Measurements from ENCODE around the gene RBM28.

Gene RBM28

DNA sequence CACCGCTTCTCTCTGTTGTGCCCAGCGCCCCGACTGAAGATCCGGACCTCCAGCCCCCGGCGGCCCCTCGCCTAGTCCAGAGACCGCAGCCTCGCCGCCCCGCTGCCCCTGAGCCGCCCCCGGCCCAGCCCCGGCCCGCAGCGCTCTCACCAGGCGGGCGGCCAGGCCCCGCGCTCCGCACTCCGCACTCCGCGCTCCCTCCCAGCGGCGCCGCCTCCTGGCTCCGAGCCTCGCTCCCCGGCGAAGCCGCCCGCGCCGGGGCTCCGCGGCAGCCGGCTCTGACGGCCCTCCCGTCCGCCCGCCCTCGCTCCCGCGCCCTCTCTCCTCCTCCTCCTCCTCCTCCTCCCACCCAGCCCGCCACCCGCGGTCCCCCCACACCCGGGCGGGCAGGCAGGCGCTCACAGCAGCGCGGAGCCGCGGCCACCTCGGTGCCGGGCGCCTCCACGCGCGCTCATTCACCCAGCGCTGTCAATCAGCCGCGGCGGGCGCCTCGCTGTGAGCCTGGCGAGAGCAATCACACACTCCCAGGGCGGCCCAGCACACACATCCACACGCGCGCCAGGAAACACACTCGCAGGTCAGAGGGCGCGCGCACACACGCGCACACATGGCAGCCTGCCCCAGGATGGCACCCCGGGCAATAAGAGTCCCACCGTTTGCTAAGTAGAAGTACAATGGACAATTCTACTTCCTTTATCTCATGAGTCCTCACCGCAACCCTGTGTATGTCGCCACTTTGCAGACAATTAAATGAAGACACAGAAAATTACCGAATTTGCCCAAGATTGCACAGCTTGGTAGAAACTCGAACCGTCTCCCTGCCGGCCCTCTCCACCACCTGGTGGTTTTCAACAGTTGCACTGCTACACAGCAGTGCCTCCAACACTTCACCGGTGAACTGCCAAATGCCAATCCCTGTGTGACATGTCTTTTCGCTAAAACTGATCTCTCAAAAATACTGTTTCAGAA, 18.0 kb upstream of the RBM28 start, which contains the start of gene PRRT4 (continued):
- TF ChIP-seq, protein P1, sequence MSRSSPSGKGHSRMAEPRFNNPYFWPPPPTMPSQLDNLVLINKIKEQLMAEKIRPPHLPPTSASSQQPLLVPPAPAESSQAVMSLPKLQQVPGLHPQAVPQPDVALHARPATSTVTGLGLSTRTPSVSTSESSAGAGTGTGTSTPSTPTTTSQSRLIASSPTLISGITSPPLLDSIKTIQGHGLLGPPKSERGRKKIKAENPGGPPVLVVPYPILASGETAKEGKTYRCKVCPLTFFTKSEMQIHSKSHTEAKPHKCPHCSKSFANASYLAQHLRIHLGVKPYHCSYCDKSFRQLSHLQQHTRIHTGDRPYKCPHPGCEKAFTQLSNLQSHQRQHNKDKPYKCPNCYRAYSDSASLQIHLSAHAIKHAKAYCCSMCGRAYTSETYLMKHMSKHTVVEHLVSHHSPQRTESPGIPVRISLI (tag by site-specific recombination; IDR thresholded peaks at IDR 0.05), result no peak
- peak; percentile 25; the same call in 1 of the 2 replicates for TF ChIP-seq ZNF777 (tag by site-specific recombination; IDR thresholded peaks at IDR 0.05; ENCODE audit: borderline replicate concordance)
- no peak for TF ChIP-seq ZNF791 (tag by site-specific recombination; IDR thresholded peaks at IDR 0.05)
- TF ChIP-seq ZNF48 (tag by site-specific recombination; IDR thresholded peaks at IDR 0.05), result no peak
- TF ChIP-seq RBAK (tag by site-specific recombination; IDR thresholded peaks at IDR 0.05), result no peak
- TF ChIP-seq ZNF785 (tag by site-specific recombination; IDR thresholded peaks at IDR 0.05), result no peak
- no peak for TF ChIP-seq ZNF585B (tag by site-specific recombination; IDR thresholded peaks at IDR 0.05)
- TF ChIP-seq, protein P2, sequence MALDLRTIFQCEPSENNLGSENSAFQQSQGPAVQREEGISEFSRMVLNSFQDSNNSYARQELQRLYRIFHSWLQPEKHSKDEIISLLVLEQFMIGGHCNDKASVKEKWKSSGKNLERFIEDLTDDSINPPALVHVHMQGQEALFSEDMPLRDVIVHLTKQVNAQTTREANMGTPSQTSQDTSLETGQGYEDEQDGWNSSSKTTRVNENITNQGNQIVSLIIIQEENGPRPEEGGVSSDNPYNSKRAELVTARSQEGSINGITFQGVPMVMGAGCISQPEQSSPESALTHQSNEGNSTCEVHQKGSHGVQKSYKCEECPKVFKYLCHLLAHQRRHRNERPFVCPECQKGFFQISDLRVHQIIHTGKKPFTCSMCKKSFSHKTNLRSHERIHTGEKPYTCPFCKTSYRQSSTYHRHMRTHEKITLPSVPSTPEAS (tag by site-specific recombination; IDR thresholded peaks at IDR 0.05), result peak; percentile 97
- TF ChIP-seq ZNF112 (tag by site-specific recombination; IDR thresholded peaks at IDR 0.05), result no peak
- TF ChIP-seq ZNF843 (tag by site-specific recombination; IDR thresholded peaks at IDR 0.05), result no peak
- no peak for TF ChIP-seq ZNF175 (tag by site-specific recombination; IDR thresholded peaks at IDR 0.05)
- TF ChIP-seq, protein P3, sequence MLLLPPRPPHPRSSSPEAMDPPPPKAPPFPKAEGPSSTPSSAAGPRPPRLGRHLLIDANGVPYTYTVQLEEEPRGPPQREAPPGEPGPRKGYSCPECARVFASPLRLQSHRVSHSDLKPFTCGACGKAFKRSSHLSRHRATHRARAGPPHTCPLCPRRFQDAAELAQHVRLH (tag by site-specific recombination; IDR thresholded peaks at IDR 0.05), result no peak
- no peak; the same call in 1 of the 2 replicates for TF ChIP-seq ZNF596 (tag by site-specific recombination; IDR thresholded peaks at IDR 0.05)
- no peak for TF ChIP-seq ZNF223 (tag by site-specific recombination; IDR thresholded peaks at IDR 0.05)
- no peak for TF ChIP-seq ZNF391 (tag by site-specific recombination; IDR thresholded peaks at IDR 0.05; ENCODE audit: borderline replicate concordance, low read depth)
- TF ChIP-seq ZBTB7A (tag by site-specific recombination; IDR thresholded peaks at IDR 0.05; ENCODE audit: low read depth), result no peak
- TF ChIP-seq ZNF837 (tag by site-specific recombination; IDR thresholded peaks at IDR 0.05), result no peak
- TF ChIP-seq ZNF23 (tag by site-specific recombination; IDR thresholded peaks at IDR 0.05; ENCODE audit: borderline replicate concordance), result no peak
- TF ChIP-seq ZNF10 (tag by site-specific recombination; IDR thresholded peaks at IDR 0.05), result 0 out of 2 replicates have a peak, but pooled peaks have one; percentile 8
- TF ChIP-seq ZNF530 (tag by site-specific recombination; IDR thresholded peaks at IDR 0.05; ENCODE audit: low read depth), result no peak
- TF ChIP-seq ZNF155 (tag by site-specific recombination; IDR thresholded peaks at IDR 0.05), result no peak
- TF ChIP-seq, protein P4, sequence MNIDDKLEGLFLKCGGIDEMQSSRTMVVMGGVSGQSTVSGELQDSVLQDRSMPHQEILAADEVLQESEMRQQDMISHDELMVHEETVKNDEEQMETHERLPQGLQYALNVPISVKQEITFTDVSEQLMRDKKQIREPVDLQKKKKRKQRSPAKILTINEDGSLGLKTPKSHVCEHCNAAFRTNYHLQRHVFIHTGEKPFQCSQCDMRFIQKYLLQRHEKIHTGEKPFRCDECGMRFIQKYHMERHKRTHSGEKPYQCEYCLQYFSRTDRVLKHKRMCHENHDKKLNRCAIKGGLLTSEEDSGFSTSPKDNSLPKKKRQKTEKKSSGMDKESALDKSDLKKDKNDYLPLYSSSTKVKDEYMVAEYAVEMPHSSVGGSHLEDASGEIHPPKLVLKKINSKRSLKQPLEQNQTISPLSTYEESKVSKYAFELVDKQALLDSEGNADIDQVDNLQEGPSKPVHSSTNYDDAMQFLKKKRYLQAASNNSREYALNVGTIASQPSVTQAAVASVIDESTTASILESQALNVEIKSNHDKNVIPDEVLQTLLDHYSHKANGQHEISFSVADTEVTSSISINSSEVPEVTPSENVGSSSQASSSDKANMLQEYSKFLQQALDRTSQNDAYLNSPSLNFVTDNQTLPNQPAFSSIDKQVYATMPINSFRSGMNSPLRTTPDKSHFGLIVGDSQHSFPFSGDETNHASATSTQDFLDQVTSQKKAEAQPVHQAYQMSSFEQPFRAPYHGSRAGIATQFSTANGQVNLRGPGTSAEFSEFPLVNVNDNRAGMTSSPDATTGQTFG (tag by site-specific recombination; IDR thresholded peaks at IDR 0.05; ENCODE audit: borderline replicate concordance), result no peak
- no peak for TF ChIP-seq KLF1 (tag by site-specific recombination; IDR thresholded peaks at IDR 0.05)
- peak; percentile 64; the same call in 1 of the 2 replicates for TF ChIP-seq ZNF423 (tag by site-specific recombination; IDR thresholded peaks at IDR 0.05)
- no peak for TF ChIP-seq ZNF510 (tag by site-specific recombination; IDR thresholded peaks at IDR 0.05; ENCODE audit: insufficient replicate concordance)
- TF ChIP-seq, protein P5, sequence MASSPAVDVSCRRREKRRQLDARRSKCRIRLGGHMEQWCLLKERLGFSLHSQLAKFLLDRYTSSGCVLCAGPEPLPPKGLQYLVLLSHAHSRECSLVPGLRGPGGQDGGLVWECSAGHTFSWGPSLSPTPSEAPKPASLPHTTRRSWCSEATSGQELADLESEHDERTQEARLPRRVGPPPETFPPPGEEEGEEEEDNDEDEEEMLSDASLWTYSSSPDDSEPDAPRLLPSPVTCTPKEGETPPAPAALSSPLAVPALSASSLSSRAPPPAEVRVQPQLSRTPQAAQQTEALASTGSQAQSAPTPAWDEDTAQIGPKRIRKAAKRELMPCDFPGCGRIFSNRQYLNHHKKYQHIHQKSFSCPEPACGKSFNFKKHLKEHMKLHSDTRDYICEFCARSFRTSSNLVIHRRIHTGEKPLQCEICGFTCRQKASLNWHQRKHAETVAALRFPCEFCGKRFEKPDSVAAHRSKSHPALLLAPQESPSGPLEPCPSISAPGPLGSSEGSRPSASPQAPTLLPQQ (tag by site-specific recombination; IDR thresholded peaks at IDR 0.05), result peak; percentile 48
- TF ChIP-seq ZBTB21 (tag by site-specific recombination; IDR thresholded peaks at IDR 0.05), result no peak
- TF ChIP-seq ZFP37 (tag by site-specific recombination; IDR thresholded peaks at IDR 0.05), result no peak
- TF ChIP-seq ZNF433 (tag by site-specific recombination; IDR thresholded peaks at IDR 0.05; ENCODE audit: low read depth), result no peak
- TF ChIP-seq ZNF529 (tag by site-specific recombination; IDR thresholded peaks at IDR 0.05; ENCODE audit: insufficient replicate concordance), result no peak
- TF ChIP-seq ZNF324 (tag by site-specific recombination; IDR thresholded peaks at IDR 0.05), result no peak
- TF ChIP-seq ZNF664 (tag by site-specific recombination; IDR thresholded peaks at IDR 0.05), result no peak; the same call in 1 of the 2 replicates
- TF ChIP-seq MEIS1 (CRISPR knock-in tag; IDR thresholded peaks at IDR 0.05; ENCODE audit: borderline replicate concordance), result no peak
- 0 out of 2 replicates have a peak, but pooled peaks have one; percentile 19 for TF ChIP-seq IKZF3 (tag by site-specific recombination; IDR thresholded peaks at IDR 0.05)

Measured in HEK293 (cell line).